K562 (cell line): ENCODE data around the gene GARIN1A. TPM values are rescaled to one million over a fixed set of nuclear protein-coding genes. Genes with fewer than 3 reads are reported as not detected.

Source experiments
- ARID1B ChIP-seq: fragments of 450-650 bp; IDR thresholded peaks from 2 replicates; pipeline ENCODE4 v1.6.1; 2016; ENCODE audit warnings: antibody characterized with exemption, mild to moderate bottlenecking, inconsistent platforms
- CBX3 ChIP-seq, 2 experiments: IDR thresholded peaks; 1 replicate in 1 of 2; 2 replicates in 1 of 2; pipeline ENCODE4 v1.6.1; 2012; ENCODE audit warnings: inconsistent platforms in 2 of 2, low read length in 2 of 2, borderline replicate concordance in 1 of 2, control low read depth in 1 of 2
- CHCHD3 ChIP-seq: fragments of 250-450 bp; sonication (Bioruptor Pico); IDR thresholded peaks from 2 replicates; pipeline ENCODE4 v2.1.2; 2022; ENCODE audit warnings: mild to moderate bottlenecking
- GATAD2B ChIP-seq: fragments of 450-650 bp; IDR thresholded peaks from 2 replicates; pipeline ENCODE4 v1.6.1; 2017; ENCODE audit warnings: mild to moderate bottlenecking, borderline replicate concordance
- HLTF ChIP-seq: fragments of 450-650 bp; IDR thresholded peaks from 2 replicates; pipeline ENCODE4 v1.6.1; 2016
- MAZ ChIP-seq, 2 experiments: fragments of 450-650 bp in 1 of 2; sonication (generic) in 1 of 2; formaldehyde crosslinking; IDR thresholded peaks in 1 of 2; conservative IDR thresholded peaks in 1 of 2; 2 replicates each; pipeline versions ENCODE4 v1.4.0 to v1.5.0; 2020; ENCODE audit warnings: mild to moderate bottlenecking in 1 of 2, missing genetic modification reagents in 1 of 2
- MEF2A ChIP-seq: IDR thresholded peaks from 2 replicates; pipeline ENCODE4 v1.6.1; 2011; ENCODE audit warnings: low read depth, mild to moderate bottlenecking, low read length, moderate library complexity; ENCODE audit not compliant: control insufficient read depth
- MLLT1 ChIP-seq, 2 experiments: fragments of 450-650 bp; IDR thresholded peaks; 2 replicates each; pipeline ENCODE4 v1.6.1; 2016
- POLR2G ChIP-seq: fragments of 200-400 bp; formaldehyde crosslinking; IDR thresholded peaks from 2 replicates; pipeline ENCODE4 v1.6.1; 2017; ENCODE audit warnings: low read depth, mild to moderate bottlenecking, antibody characterized with exemption, low read length, moderate library complexity
- SMAD4 ChIP-seq: fragments of 250-450 bp; sonication (Bioruptor Pico); conservative IDR thresholded peaks from 2 replicates; pipeline ENCODE4 v1.8.0; 2021; ENCODE audit warnings: inconsistent platforms, mild to moderate bottlenecking, moderate library complexity
- UBTF ChIP-seq, 2 experiments: IDR thresholded peaks; 2 replicates each; pipeline ENCODE4 v1.6.1; 2012; ENCODE audit warnings: improper control_type of control experiment in 2 of 2, low read depth in 2 of 2, low read length in 2 of 2, borderline replicate concordance in 1 of 2
- ZFP91 ChIP-seq: sonication (generic); formaldehyde crosslinking; IDR thresholded peaks from 2 replicates; pipeline ENCODE4 v1.8.0; 2022; ENCODE audit warnings: mild to moderate bottlenecking, missing genetic modification reagents
- ZNF165 ChIP-seq: fragments of 250-450 bp; sonication (Bioruptor Pico); IDR thresholded peaks from 2 replicates; pipeline ENCODE4 v1.4.0; 2020; ENCODE audit warnings: borderline replicate concordance
- ZNF316 ChIP-seq: fragments of 450-650 bp; IDR thresholded peaks from 2 replicates; pipeline ENCODE4 v1.6.1; 2016
- ZNF586 ChIP-seq: fragments of 450-650 bp; formaldehyde crosslinking; conservative IDR thresholded peaks from 2 replicates; pipeline ENCODE4 v1.4.0; 2020; ENCODE audit warnings: mild to moderate bottlenecking, moderate library complexity
- ZSCAN32 ChIP-seq: fragments of 450-650 bp; formaldehyde crosslinking; IDR thresholded peaks from 2 replicates; pipeline ENCODE4 v1.4.0; 2020; ENCODE audit warnings: mild to moderate bottlenecking, moderate library complexity
- polyA plus RNA-seq, 8 experiments: library from polyadenylated mRNA; depleted of rRNA in 4 of 8; stranded (reverse) in 5 of 8; unstranded in 3 of 8; fragments of >200 nt; fragmentation: Nextera tagmentation in 2 of 8; fragmentation: Illumina TruSeq in 1 of 8; extraction: Ambion mirVana in 2 of 8; extraction: Trizol in 1 of 8; gene quantifications; 2 replicates each; pipeline versions ENCODE4 v1.2.1 to v1.2.3, GENCODE V29; 2011 to 2014; ENCODE audit warnings: inconsistent platforms in 1 of 8, missing spikeins in 1 of 8
- total RNA-seq, 7 experiments: library from RNA; depleted of rRNA in 6 of 7; stranded (reverse); fragments of >200 nt in 6 of 7; fragmentation: Illumina TruSeq in 2 of 7; extraction: Trizol in 2 of 7; gene quantifications; 2 replicates each; pipeline versions ENCODE4 v1.2.1 to v1.2.3, GENCODE V29; 2011 to 2021; ENCODE audit warnings: low replicate concordance in 1 of 7
- TF ChIP-seq, protein P1 (sequence below): sonication (generic); formaldehyde crosslinking; IDR thresholded peaks from 2 replicates; pipeline ENCODE4 v1.8.0; 2023; ENCODE audit warnings: mild to moderate bottlenecking, missing genetic modification reagents

Gene GARIN1A
- total and polyA plus RNA-seq, 9 of the 15 experiments (the other 6 are each of a cell fraction or from before 2014, with no cell fraction given): 0.01 to 0.41 (median 0.04) TPM; not detected in 3

GRCh38 chr7:128697302-128697905, 25.3 kb downstream of the GARIN1A start (continued):
- TF ChIP-seq, protein P1, sequence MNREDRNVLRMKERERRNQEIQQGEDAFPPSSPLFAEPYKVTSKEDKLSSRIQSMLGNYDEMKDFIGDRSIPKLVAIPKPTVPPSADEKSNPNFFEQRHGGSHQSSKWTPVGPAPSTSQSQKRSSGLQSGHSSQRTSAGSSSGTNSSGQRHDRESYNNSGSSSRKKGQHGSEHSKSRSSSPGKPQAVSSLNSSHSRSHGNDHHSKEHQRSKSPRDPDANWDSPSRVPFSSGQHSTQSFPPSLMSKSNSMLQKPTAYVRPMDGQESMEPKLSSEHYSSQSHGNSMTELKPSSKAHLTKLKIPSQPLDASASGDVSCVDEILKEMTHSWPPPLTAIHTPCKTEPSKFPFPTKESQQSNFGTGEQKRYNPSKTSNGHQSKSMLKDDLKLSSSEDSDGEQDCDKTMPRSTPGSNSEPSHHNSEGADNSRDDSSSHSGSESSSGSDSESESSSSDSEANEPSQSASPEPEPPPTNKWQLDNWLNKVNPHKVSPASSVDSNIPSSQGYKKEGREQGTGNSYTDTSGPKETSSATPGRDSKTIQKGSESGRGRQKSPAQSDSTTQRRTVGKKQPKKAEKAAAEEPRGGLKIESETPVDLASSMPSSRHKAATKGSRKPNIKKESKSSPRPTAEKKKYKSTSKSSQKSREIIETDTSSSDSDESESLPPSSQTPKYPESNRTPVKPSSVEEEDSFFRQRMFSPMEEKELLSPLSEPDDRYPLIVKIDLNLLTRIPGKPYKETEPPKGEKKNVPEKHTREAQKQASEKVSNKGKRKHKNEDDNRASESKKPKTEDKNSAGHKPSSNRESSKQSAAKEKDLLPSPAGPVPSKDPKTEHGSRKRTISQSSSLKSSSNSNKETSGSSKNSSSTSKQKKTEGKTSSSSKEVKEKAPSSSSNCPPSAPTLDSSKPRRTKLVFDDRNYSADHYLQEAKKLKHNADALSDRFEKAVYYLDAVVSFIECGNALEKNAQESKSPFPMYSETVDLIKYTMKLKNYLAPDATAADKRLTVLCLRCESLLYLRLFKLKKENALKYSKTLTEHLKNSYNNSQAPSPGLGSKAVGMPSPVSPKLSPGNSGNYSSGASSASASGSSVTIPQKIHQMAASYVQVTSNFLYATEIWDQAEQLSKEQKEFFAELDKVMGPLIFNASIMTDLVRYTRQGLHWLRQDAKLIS (CRISPR knock-in tag): peak; percentile 48; the same call in 1 of the 2 replicates
- TF ChIP-seq CHCHD3: no peak
- TF ChIP-seq HLTF: peak; percentile 94
- TF ChIP-seq ZNF165 (CRISPR knock-in tag): no peak
- TF ChIP-seq MEF2A: 0 out of 2 replicates have a peak, but pooled peaks have one; percentile 45
- TF ChIP-seq POLR2G: peak; percentile 79
- peak in 1 of 2 experiments; percentile 79; a peak in 2 of 4 replicates for TF ChIP-seq MLLT1 (IDR thresholded peaks at IDR 0.05)
- TF ChIP-seq GATAD2B: peak; percentile 51; the same call in 1 of the 2 replicates
- TF ChIP-seq MAZ (CRISPR knock-in tag; conservative IDR thresholded peaks at IDR 0.05 in 1 of 2, IDR thresholded peaks at IDR 0.05 in 1 of 2): peak; percentile 67 to 79; a peak in 3 of 4 replicates
- TF ChIP-seq SMAD4 (CRISPR knock-in tag): peak; percentile 81
- TF ChIP-seq ZNF316: peak; percentile 40; the same call in 1 of the 2 replicates
- TF ChIP-seq UBTF (IDR thresholded peaks at IDR 0.05; ENCODE audit: borderline replicate concordance in 1 of 2, low read depth in 2 of 2, low read length in 2 of 2): no peak
- peak in 1 of 2 experiments; percentile 94; a peak in 1 of 3 replicates for TF ChIP-seq CBX3 (IDR thresholded peaks at IDR 0.05; ENCODE audit: borderline replicate concordance in 1 of 2, low read length in 2 of 2)
- TF ChIP-seq ZNF586 (CRISPR knock-in tag): no peak
- TF ChIP-seq ZSCAN32 (CRISPR knock-in tag): no peak
- TF ChIP-seq ARID1B: peak; percentile 47
- 0 out of 2 replicates have a peak, but pooled peaks have one; percentile 32 for TF ChIP-seq ZFP91 (CRISPR knock-in tag)
